ES-I3 (cell line): Measurements from ENCODE around the gene PARM1.

Experiments used
- H3K36me3 ChIP-seq: 2 replicates; pipeline ENCODE4 v1.6.1; 2013; ENCODE audit warnings: mild to moderate bottlenecking, low read length, control low read depth, moderate library complexity; ENCODE audit not compliant: insufficient read depth
- H3K4me1 ChIP-seq: 2 replicates; pipeline ENCODE4 v1.6.1; 2013; ENCODE audit warnings: mild to moderate bottlenecking, control low read depth, low read length; ENCODE audit not compliant: insufficient read depth
- H3K9ac ChIP-seq: 2 replicates; pipeline ENCODE4 v1.6.1; 2013; ENCODE audit warnings: low read depth, mild to moderate bottlenecking, low read length, moderate library complexity
- H3K9me3 ChIP-seq: 2 replicates; pipeline ENCODE4 v1.6.1; 2013; ENCODE audit warnings: mild to moderate bottlenecking, low read length, moderate library complexity; ENCODE audit not compliant: control insufficient read depth, insufficient read depth

PARM1 gene

GRCh38 chr4:75009138-75009537, 76.2 kb downstream of the PARM1 start:
- no peak overlapping the region for H3K9ac ChIP-seq
- H3K36me3 ChIP-seq, result no peaks in the 10 kb centered on the region
- H3K9me3 ChIP-seq, result no peaks in the 10 kb centered on the region; the same call in 1 of the 2 replicates
- H3K4me1 ChIP-seq, result no peaks in the 10 kb centered on the region

- Histone ChIP-seq H3K36me3 (no peaks in the 10 kb centered on the region), H3K9ac (no peak overlapping the region), H3K4me1 (no peaks in the 10 kb centered on the region), H3K9me3 (no peaks in the 10 kb centered on the region; the same call in 1 of the 2 replicates)
Observed at GRCh38 chr4:75011131-75011795, 78.3 kb downstream of the PARM1 start.

- Histone ChIP-seq H3K9ac (no peak overlapping the region), H3K4me1 (no peaks in the 10 kb centered on the region), H3K9me3 (no peaks in the 10 kb centered on the region), H3K36me3 (no peaks in the 10 kb centered on the region)
Observed at GRCh38 chr4:75015627-75016026, 82.7 kb downstream of the PARM1 start.

GRCh38 chr4:75016472-75016871, 83.6 kb downstream of the PARM1 start:
- Histone ChIP-seq H3K9ac (no peak overlapping the region), H3K9me3 (no peaks in the 10 kb centered on the region), H3K4me1 (no peaks in the 10 kb centered on the region), H3K36me3 (no peaks in the 10 kb centered on the region)

GRCh38 chr4:75018811-75019479, 86.0 kb downstream of the PARM1 start:
- Histone ChIP-seq H3K4me1 (no peaks in the 10 kb centered on the region), H3K9me3 (no peaks in the 10 kb centered on the region), H3K36me3 (no peaks in the 10 kb centered on the region), H3K9ac (no peak overlapping the region)

- Histone ChIP-seq H3K36me3 (no peaks in the 10 kb centered on the region), H3K9me3 (no peaks in the 10 kb centered on the region), H3K9ac (no peak overlapping the region), H3K4me1 (no peaks in the 10 kb centered on the region; the same call in 1 of the 2 replicates)
Observed at GRCh38 chr4:75025431-75025830, 92.5 kb downstream of the PARM1 start.

GRCh38 chr4:75028196-75028854, 95.4 kb downstream of the PARM1 start:
- no peaks in the 10 kb centered on the region for H3K36me3 ChIP-seq
- H3K9me3 ChIP-seq, result no peaks in the 10 kb centered on the region
- no peak overlapping the region for H3K9ac ChIP-seq
- H3K4me1 ChIP-seq, result no peaks in the 10 kb centered on the region; the same call in 1 of the 2 replicates

- no peaks in the 10 kb centered on the region for H3K9me3 ChIP-seq
- H3K36me3 ChIP-seq, result no peaks in the 10 kb centered on the region
- no peak overlapping the region for H3K9ac ChIP-seq
- H3K4me1 ChIP-seq, result no peaks in the 10 kb centered on the region; the same call in 1 of the 2 replicates
Observed at GRCh38 chr4:75030028-75030427, 97.1 kb downstream of the PARM1 start.

GRCh38 chr4:75030649-75031235, 97.8 kb downstream of the PARM1 start:
- Histone ChIP-seq H3K9ac (no peak overlapping the region), H3K4me1 (no peaks in the 10 kb centered on the region; the same call in 1 of the 2 replicates), H3K36me3 (no peaks in the 10 kb centered on the region), H3K9me3 (no peaks in the 10 kb centered on the region)

GRCh38 chr4:75031775-75032174, 98.9 kb downstream of the PARM1 start:
- Histone ChIP-seq H3K4me1 (no peaks in the 10 kb centered on the region), H3K9ac (no peak overlapping the region)

GRCh38 chr4:75034523-75034922, 101.6 kb downstream of the PARM1 start:
- H3K9me3 ChIP-seq, result no peaks in the 10 kb centered on the region
- no peaks in the 10 kb centered on the region for H3K4me1 ChIP-seq
- H3K36me3 ChIP-seq, result no peaks in the 10 kb centered on the region
- H3K9ac ChIP-seq, result no peak overlapping the region

More at GRCh38 chr4:75031775-75032174, 98.9 kb downstream of the PARM1 start:
- no peaks in the 10 kb centered on the region for H3K36me3 ChIP-seq
- no peaks in the 10 kb centered on the region for H3K9me3 ChIP-seq

GRCh38 chr4:75035321-75035720, 102.4 kb downstream of the PARM1 start:
- Histone ChIP-seq H3K9me3 (no peaks in the 10 kb centered on the region), H3K36me3 (no peaks in the 10 kb centered on the region), H3K9ac (no peak overlapping the region), H3K4me1 (no peaks in the 10 kb centered on the region)

- Histone ChIP-seq H3K36me3 (no peaks in the 10 kb centered on the region), H3K4me1 (no peaks in the 10 kb centered on the region), H3K9ac (no peak overlapping the region), H3K9me3 (no peaks in the 10 kb centered on the region)
Observed at GRCh38 chr4:75036046-75036830, 103.3 kb downstream of the PARM1 start.

GRCh38 chr4:75037252-75037651, 104.3 kb downstream of the PARM1 start:
- Histone ChIP-seq H3K9me3 (no peaks in the 10 kb centered on the region), H3K36me3 (no peaks in the 10 kb centered on the region), H3K9ac (no peak overlapping the region), H3K4me1 (no peaks in the 10 kb centered on the region)
